ENCODE data around the gene RIN2. TPM values are rescaled to one million over a fixed set of nuclear protein-coding genes. Genes with fewer than 3 reads are reported as not detected.

Gene RIN2
- total RNA-seq, 1 donor from 2014 or later, result not detected

GRCh38 chr20:19761841-19762240, 3.8 kb downstream of the RIN2 start:
- intact Hi-C loops (cut with micrococcal nuclease), result no loop called here

- intact Hi-C loops (cut with micrococcal nuclease), result no loop called here
Measured at GRCh38 chr20:19764207-19764606, 6.1 kb downstream of the RIN2 start.

- intact Hi-C loops (cut with micrococcal nuclease), result no loop called here
Measured at GRCh38 chr20:19765266-19765665, 7.2 kb downstream of the RIN2 start.

GRCh38 chr20:19765913-19766312, 7.9 kb downstream of the RIN2 start:
- intact Hi-C loops (cut with micrococcal nuclease), result no loop called here

- intact Hi-C loops (cut with micrococcal nuclease), result no loop called here
Measured at GRCh38 chr20:19767070-19767469, 9.0 kb downstream of the RIN2 start.

- intact Hi-C loops (cut with micrococcal nuclease), result no loop called here
Measured at GRCh38 chr20:19768325-19768842, 10.3 kb downstream of the RIN2 start.

- intact Hi-C loops (cut with micrococcal nuclease), result no loop called here
Measured at GRCh38 chr20:19769507-19769906, 11.4 kb downstream of the RIN2 start.

- intact Hi-C loops (cut with micrococcal nuclease), result no loop called here
Measured at GRCh38 chr20:19770375-19770774, 12.3 kb downstream of the RIN2 start.

- intact Hi-C loops (cut with micrococcal nuclease), result no loop called here
Measured at GRCh38 chr20:19771031-19771430, 13.0 kb downstream of the RIN2 start.

GRCh38 chr20:19773471-19773870, 15.4 kb downstream of the RIN2 start:
- intact Hi-C loops (cut with micrococcal nuclease), result no loop called here

GRCh38 chr20:19774135-19774933, 16.3 kb downstream of the RIN2 start:
- intact Hi-C loops (cut with micrococcal nuclease), result no loop called here

- intact Hi-C loops (cut with micrococcal nuclease), result no loop called here
Measured at GRCh38 chr20:19775353-19776253, 17.5 kb downstream of the RIN2 start.

- intact Hi-C loops (cut with micrococcal nuclease), result no loop called here
Measured at GRCh38 chr20:19777315-19777714, 19.3 kb downstream of the RIN2 start.

GRCh38 chr20:19777981-19778380, 19.9 kb downstream of the RIN2 start:
- intact Hi-C loops (cut with micrococcal nuclease), result no loop called here

- intact Hi-C loops (cut with micrococcal nuclease), result no loop called here
Measured at GRCh38 chr20:19778404-19778803, 20.3 kb downstream of the RIN2 start.

- intact Hi-C loops (cut with micrococcal nuclease), result no loop called here
Measured at GRCh38 chr20:19779634-19780033, 21.6 kb downstream of the RIN2 start.

- intact Hi-C loops (cut with micrococcal nuclease), result no loop called here
Measured at GRCh38 chr20:19780261-19780660, 22.2 kb downstream of the RIN2 start.

- intact Hi-C loops (cut with micrococcal nuclease), result no loop called here
Measured at GRCh38 chr20:19781235-19781634, 23.2 kb downstream of the RIN2 start.

- intact Hi-C loops (cut with micrococcal nuclease), result no loop called here
Measured at GRCh38 chr20:19782669-19783068, 24.6 kb downstream of the RIN2 start.

- intact Hi-C loops (cut with micrococcal nuclease), result no loop called here
Measured at GRCh38 chr20:19783966-19784401, 25.9 kb downstream of the RIN2 start.

GRCh38 chr20:19784511-19785172, 26.6 kb downstream of the RIN2 start:
- intact Hi-C loops (cut with micrococcal nuclease), result no loop called here
